ENCODE measurements around the gene PI4KA.

DNA sequence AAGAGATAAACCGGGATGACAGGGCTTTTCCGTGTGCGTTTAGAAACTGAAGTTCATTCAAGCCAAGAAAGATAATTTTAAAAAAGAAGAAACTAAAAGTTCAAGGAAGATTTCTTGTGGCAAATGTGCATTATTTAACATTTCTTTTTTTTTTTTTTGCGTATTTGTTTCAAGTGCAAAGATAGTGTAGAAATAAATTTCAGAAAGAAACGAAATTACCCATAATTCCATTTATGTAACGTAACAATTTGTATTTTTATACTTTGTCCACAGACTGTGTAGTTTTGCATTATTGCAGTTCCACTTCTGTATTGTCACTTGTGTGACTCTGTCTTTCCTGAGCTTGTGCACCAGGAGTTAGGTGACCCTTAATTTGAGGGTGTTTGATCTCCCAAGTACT lies 24.2 kb upstream of the PI4KA start:
- TF ChIP-seq, protein P1, sequence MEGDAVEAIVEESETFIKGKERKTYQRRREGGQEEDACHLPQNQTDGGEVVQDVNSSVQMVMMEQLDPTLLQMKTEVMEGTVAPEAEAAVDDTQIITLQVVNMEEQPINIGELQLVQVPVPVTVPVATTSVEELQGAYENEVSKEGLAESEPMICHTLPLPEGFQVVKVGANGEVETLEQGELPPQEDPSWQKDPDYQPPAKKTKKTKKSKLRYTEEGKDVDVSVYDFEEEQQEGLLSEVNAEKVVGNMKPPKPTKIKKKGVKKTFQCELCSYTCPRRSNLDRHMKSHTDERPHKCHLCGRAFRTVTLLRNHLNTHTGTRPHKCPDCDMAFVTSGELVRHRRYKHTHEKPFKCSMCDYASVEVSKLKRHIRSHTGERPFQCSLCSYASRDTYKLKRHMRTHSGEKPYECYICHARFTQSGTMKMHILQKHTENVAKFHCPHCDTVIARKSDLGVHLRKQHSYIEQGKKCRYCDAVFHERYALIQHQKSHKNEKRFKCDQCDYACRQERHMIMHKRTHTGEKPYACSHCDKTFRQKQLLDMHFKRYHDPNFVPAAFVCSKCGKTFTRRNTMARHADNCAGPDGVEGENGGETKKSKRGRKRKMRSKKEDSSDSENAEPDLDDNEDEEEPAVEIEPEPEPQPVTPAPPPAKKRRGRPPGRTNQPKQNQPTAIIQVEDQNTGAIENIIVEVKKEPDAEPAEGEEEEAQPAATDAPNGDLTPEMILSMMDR (IDR thresholded peaks at IDR 0.05; ENCODE audit: low read depth, low read length, poor library complexity, severe bottlenecking) = no peak
- no peak for TF ChIP-seq EZH2phosphoT487 (IDR thresholded peaks at IDR 0.05; ENCODE audit: borderline replicate concordance, low read length)
